Testis (tissue), 3 donors: ENCODE measurements around the gene IL17RD. TPM values are rescaled to one million over a fixed set of nuclear protein-coding genes. Genes with fewer than 3 reads are reported as not detected.

Experiments
- DNase-seq: peaks from one replicate; pipeline ENCODE4 v3.0.0-alpha.2; 2019
- H3K27ac ChIP-seq, 2 donors: fragments of 200-600 bp; sonication (generic); one replicate each; pipeline ENCODE4 v1.5.1; 2019
- H3K27me3 ChIP-seq: fragments of 200-600 bp; sonication (generic); one replicate; pipeline ENCODE4 v1.5.1; 2019
- H3K36me3 ChIP-seq: fragments of 200-600 bp; sonication (generic); one replicate; pipeline ENCODE4 v1.5.1; 2017; ENCODE audit warnings: low read depth; ENCODE audit errors: missing control alignments
- H3K4me1 ChIP-seq: fragments of 200-600 bp; sonication (generic); one replicate; pipeline ENCODE4 v1.5.1; 2019
- H3K4me3 ChIP-seq, 2 donors: fragments of 200-600 bp; sonication (generic); one replicate each; pipeline ENCODE4 v1.5.1; 2017 to 2019
- H3K9me3 ChIP-seq: fragments of 200-600 bp; sonication (generic); one replicate; pipeline ENCODE4 v1.5.1; 2017
- CTCF ChIP-seq, 3 experiments: fragments of 450-650 bp in 2 of 3; fragments of 200-600 bp in 1 of 3; sonication (generic) in 1 of 3; IDR thresholded peaks; one replicate each; pipeline ENCODE4 v1.5.1; 2016 to 2019; ENCODE audit warnings: antibody characterized with exemption in 3 of 3, mild to moderate bottlenecking in 2 of 3, moderate library complexity in 1 of 3
- POLR2A ChIP-seq: fragments of 450-650 bp; IDR thresholded peaks from one replicate; pipeline ENCODE4 v1.6.1; 2017; ENCODE audit warnings: antibody characterized with exemption, mild to moderate bottlenecking, moderate library complexity
- WGBS, 2 donors: methylation state at CpG; one replicate each; pipeline ENCODE4 v1.1.5; 2018; 5-methylcytosine and 5-hydroxymethylcytosine counted together
- intact Hi-C: fragments of 100-400 bp; cut with DNase I; formaldehyde crosslinking; loops from one replicate; pipeline ENCODE4 v1.15.1; 2023; ENCODE audit warnings: low total_unique reads
- polyA plus RNA-seq: library from polyadenylated mRNA; stranded (reverse); fragments of 350-450 nt; fragmentation: Illumina TruSeq; extraction: RNeasy Lipid Tissue Mini Kit (QIAGEN cat#74804); gene quantifications from one replicate; pipeline ENCODE4 v1.2.3, GENCODE V29; 2014; ENCODE audit warnings: low read depth, low replicate concordance; ENCODE audit not compliant: insufficient read depth
- total RNA-seq, 2 donors: library from RNA; depleted of rRNA; stranded (reverse); fragments of >200 nt; gene quantifications; one replicate each; pipeline ENCODE4 v1.2.3, GENCODE V29; 2016

IL17RD gene
- total and polyA plus RNA-seq, 3 donors from 2014 or later = 25.0 to 29.9 (median 27.9) TPM

- H3K36me3 ChIP-seq = no peaks in the 10 kb centered on the region
- H3K4me1 ChIP-seq = peaks cover 10% of the 10 kb centered on the region
- H3K9me3 ChIP-seq = no peaks in the 10 kb centered on the region
- no peak for DNase-seq
- intact Hi-C loops = no loop called here
- 49 to 64% methylated on average over 3 of the region's 3 CpGs for WGBS, 2 donors
- TF ChIP-seq CTCF (IDR thresholded peaks at IDR 0.05) (no peak), POLR2A (no peak)
- H3K27ac ChIP-seq = peak overlapping the region; percentile 48 to 65
- H3K4me3 ChIP-seq = no peak overlapping the region
- no peaks in the 10 kb centered on the region for H3K27me3 ChIP-seq
Observed at GRCh38 chr3:57151749-57152148, 13.4 kb downstream of the IL17RD start.

- Histone ChIP-seq H3K27ac (peak overlapping the region in 1 of 2 donors; percentile 65), H3K4me3 (no peak overlapping the region), H3K27me3 (no peaks in the 10 kb centered on the region), H3K9me3 (no peaks in the 10 kb centered on the region), H3K36me3 (no peaks in the 10 kb centered on the region), H3K4me1 (peaks cover 10% of the 10 kb centered on the region)
- TF ChIP-seq POLR2A = no peak
- TF ChIP-seq CTCF (IDR thresholded peaks at IDR 0.05) = no peak
- WGBS, 2 donors = 63 to 71% methylated on average over 2 of the region's 2 CpGs
- no peak for DNase-seq
- intact Hi-C loops = no loop called here
Observed at GRCh38 chr3:57151021-57151449, 14.1 kb downstream of the IL17RD start.

- intact Hi-C loops = no loop called here
- TF ChIP-seq POLR2A (no peak), CTCF (IDR thresholded peaks at IDR 0.05) (no peak)
- no peaks in the 10 kb centered on the region for H3K27me3 ChIP-seq
- peaks cover 10% of the 10 kb centered on the region for H3K4me1 ChIP-seq
- no peak overlapping the region for H3K4me3 ChIP-seq
- 73 to 74% methylated on average over 7 of the region's 7 CpGs for WGBS, 2 donors
- H3K36me3 ChIP-seq = no peaks in the 10 kb centered on the region
- DNase-seq = no peak
- H3K9me3 ChIP-seq = no peaks in the 10 kb centered on the region
- no peak overlapping the region for H3K27ac ChIP-seq
Observed at GRCh38 chr3:57150113-57150581, 15.0 kb downstream of the IL17RD start.

- no peak overlapping the region for H3K4me3 ChIP-seq
- H3K4me1 ChIP-seq = peaks cover 9% of the 10 kb centered on the region
- no peak overlapping the region for H3K27ac ChIP-seq
- H3K9me3 ChIP-seq = no peaks in the 10 kb centered on the region
- no peaks in the 10 kb centered on the region for H3K36me3 ChIP-seq
- 72 to 81% methylated on average over 2 of the region's 2 CpGs for WGBS, 2 donors
- DNase-seq = no peak
- intact Hi-C loops = no loop called here
- H3K27me3 ChIP-seq = no peaks in the 10 kb centered on the region
- TF ChIP-seq CTCF (IDR thresholded peaks at IDR 0.05) (no peak), POLR2A (no peak)
Observed at GRCh38 chr3:57147071-57147470, 18.1 kb downstream of the IL17RD start.

- Histone ChIP-seq H3K36me3 (no peaks in the 10 kb centered on the region), H3K9me3 (no peaks in the 10 kb centered on the region), H3K27ac (no peak overlapping the region), H3K4me1 (no peaks in the 10 kb centered on the region), H3K27me3 (no peaks in the 10 kb centered on the region), H3K4me3 (no peak overlapping the region)
- 91 to 95% methylated on average over 13 of the region's 13 CpGs for WGBS, 2 donors
- DNase-seq = no peak
- intact Hi-C loops = no loop called here
- no peak for TF ChIP-seq CTCF (IDR thresholded peaks at IDR 0.05)
- no peak for TF ChIP-seq POLR2A
Observed at GRCh38 chr3:57145852-57146251, 19.3 kb downstream of the IL17RD start.
